GM19463 (cell line): Measurements from ENCODE around the gene STAG1.
A peak's percentile ranks its signal among the peaks of the same experiment; 100 is the strongest.
"Not testable (repeated sequence)": the region's sequence is repeated elsewhere in the genome, so short reads cannot be mapped to it uniquely, and the experiment has no call there.

Experiments used
- ATAC-seq: cut with Tn5 transposase; IDR thresholded peaks from one replicate; pipeline ENCODE4 v1.9.1; 2021; ENCODE audit warnings: mild to moderate bottlenecking, moderate library complexity; ENCODE audit not compliant: unreplicated experiment

STAG1 gene

DNA sequence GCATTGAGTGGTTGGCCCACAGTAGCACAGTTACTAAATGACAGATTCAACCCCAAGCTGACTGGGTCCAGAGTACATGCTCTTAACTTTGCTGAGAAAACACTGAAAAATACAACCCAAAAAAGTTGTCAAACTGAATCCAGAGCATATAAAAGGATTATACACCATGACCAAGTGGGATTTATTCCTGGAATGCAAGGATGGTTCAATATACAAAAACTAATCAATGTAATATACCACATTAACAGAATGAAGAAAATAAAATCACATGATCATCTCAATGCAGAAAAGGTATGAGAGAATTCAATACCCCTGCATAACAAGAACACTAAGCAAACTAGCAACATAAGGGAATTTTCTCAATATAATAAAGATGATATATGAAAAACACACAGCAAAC lies 98.5 kb downstream of the STAG1 start:
- ATAC-seq, result no peak

DNA sequence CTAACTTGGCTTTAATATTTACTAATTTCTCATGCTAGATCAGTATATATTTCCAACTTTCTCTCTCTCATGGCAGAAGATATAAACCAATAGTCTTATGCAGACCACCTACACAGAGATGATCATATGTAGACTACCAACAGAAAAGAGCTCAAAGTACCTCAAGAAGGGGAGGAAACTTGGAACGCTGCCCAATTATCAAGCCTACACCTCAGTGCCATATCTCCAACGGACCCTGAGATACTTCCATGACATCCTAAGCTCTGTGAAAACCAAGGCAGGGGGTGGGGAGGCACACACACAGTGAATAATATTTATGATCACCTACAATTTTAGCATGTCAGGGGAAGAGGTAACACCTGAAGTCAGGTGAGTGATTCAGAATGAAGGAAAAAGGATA lies 100.6 kb downstream of the STAG1 start:
- no peak for ATAC-seq

DNA sequence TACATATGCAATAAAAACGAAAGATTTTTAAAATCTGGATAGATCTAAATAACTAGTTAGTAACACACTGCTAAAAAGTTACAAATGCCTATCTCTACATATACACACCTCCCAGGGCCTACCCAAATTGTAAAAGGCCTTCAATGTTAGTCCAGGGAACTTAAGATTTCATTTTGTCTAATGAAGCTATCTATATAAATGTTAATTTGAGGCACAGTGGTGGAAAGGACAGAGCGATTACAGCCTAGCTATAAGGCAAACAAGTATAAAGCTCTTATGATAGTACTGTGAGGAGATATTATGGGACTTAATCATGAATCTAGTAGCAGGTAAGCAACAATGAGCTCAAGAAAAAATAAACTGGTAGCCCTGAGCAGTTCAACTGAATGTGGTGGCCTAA lies 101.7 kb downstream of the STAG1 start:
- ATAC-seq, result no peak

DNA sequence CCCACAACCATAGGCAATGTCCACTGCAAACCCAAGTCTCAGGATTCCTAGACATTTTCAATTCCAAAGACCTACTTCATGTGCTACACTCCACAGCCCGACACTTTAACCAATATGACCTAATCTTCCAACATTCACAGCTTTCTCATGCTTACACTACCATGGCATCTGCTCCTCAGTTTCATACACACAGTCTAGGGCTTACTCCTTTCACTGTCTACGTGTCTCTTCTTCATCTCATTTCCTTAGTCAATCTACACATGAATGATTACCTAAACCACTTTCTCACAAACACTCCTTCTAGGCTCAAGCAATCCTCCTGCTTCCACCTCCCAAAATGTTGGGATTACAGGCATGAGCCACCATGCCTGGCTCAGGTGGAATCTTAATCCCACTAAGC lies 106.3 kb downstream of the STAG1 start:
- peak; percentile 75 for ATAC-seq

DNA sequence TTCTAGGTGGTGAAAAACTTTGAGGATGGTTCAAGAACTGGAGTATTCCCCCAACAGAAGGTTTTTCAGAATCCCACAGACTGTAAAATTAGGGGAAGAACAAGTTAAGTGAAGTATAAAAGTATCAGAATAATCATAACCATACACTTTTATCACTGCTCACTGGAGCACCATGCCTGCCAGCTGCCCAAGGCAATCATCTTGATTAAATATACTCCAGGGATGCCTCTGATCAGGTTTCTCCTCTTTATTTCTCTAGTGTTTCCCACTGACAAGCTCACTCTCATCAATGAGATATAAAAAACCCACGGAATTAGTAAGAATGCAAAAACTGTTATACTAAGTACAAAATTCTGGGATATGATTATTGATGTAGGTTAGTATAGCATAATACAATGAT lies 108.0 kb downstream of the STAG1 start:
- ATAC-seq, result no peak

DNA sequence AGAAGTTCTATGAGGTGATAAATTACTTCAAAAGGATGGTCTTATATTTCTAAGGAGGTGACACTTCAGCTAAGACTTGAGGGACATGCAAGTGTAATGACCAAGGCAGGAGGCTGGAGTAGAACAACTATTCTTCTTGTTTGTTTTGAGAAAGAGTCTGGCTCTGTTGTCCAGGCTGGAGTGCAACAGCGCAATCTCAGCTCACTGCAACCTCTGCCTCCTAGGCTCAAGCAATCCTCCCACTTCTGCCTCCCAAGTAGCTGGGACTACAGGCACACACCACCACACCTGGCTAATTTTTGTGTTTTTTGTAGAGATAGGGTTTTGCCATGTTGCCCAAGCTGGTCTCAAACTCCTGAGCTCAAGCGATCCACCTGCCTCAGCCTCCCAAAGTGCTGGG lies 108.8 kb downstream of the STAG1 start:
- not testable (repeated sequence) for ATAC-seq

DNA sequence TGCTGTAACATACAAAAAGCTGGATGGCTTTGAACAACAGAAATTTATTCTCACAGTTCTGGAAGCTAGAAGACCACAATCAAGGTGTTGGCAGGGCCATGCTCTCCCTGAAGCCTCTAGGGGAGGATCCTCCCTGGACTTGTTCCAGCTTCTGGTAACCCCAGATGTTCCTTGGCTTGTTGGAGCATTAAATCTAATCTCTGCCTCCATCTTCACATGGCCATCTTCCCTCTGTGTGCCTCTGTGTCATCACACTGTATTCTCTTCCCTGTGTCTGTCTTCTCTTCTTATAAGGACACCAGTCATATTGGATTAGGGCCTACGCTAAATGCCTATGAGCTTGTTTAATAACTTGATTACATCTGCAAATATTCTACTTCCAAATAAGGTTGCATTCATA lies 109.5 kb downstream of the STAG1 start:
- ATAC-seq, result no peak

DNA sequence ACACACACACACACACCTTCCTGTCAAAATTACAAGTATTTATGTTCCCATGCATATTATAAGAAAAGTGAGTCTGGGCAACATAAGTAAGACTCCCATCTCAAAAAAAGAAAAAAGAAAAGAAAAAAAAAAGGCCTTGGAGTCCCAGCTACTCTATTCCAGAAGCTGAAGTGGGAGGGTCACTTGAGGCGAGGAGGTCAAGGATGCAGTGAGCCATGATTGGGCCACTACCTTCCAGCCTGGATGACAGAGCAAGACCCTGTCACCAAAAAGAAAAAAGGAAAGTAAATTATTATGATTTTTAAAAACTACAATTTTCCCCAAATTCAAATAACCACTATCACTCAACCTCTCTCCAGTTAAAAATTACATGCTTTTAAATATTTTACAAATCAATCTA lies 113.1 kb downstream of the STAG1 start:
- no peak for ATAC-seq

DNA sequence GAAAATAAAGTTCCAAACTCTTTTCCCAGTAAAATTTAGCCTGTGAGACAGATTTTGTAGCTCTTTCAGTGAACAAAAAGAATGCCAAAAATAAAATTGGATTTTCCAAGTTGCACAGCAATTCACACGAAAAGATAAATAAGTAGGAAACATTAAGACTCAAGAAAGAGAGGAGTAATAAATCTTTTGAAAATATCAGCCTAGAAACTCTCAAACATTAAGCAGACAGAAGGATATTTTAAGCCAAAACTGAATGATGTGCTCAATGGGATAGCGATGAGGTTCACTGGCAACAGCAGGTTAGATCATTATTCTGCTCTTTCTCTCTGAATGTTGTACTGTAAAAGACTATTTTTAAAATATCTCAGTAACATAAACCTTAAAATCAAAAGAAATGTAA lies 115.0 kb downstream of the STAG1 start:
- no peak for ATAC-seq

DNA sequence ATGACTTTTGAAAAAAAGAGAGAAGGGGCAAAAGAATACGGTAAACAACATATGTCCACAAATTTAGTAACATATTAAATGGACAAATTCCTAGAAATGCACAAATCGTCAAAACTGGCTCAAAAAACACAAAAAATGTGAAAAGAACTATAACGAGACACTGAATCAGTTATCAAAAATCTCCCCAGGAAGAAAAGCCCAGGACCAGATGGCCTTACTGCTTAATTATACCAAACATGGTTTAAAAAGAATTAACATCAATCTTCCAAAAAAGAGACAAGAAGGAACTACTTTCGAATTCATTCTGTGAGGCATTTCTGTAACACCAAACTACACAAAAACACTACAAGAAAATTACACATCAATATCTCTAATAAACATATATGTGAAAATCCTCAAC lies 117.4 kb downstream of the STAG1 start:
- no peak for ATAC-seq

DNA sequence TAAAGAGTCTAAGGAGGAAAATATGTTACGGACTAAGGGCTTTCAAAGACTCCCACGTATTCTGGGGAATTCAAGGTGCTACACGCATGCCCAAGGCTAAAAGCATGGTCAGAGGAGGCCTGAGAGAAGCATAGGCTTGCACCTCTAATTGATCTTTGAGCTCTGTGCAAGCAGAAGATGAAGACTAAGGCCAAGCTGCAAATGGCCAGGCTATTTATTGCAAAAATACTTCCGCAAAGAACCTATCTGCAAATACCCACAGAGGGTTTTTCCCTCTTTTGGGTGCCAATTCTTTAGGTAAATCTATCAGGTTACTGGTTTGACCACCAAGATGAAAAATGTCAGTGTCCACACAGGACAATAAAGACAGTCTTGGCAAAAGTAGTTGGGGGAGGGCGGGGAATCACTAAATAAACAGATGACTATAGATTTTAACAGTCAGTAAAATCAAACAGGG lies 119.5 kb downstream of the STAG1 start:
- ATAC-seq, result no peak

DNA sequence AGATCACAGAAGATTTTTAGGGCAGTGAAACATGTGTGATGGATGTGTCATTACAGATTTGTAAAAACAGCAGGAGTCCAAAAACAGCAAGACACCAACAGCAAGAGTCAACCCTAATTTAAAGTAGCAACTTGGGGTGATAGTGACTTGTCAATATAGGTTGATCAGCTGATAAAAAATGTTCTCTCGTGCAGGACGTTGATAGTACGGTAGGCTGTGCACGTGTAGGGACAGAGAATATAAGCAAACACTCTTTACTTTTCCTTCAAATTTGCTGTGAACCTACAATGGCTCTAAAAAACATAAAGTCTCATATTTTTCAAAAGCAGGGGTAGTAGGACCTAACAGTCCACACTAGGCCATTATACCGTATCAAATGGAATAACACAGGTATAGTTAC lies 120.8 kb downstream of the STAG1 start:
- ATAC-seq, result no peak

DNA sequence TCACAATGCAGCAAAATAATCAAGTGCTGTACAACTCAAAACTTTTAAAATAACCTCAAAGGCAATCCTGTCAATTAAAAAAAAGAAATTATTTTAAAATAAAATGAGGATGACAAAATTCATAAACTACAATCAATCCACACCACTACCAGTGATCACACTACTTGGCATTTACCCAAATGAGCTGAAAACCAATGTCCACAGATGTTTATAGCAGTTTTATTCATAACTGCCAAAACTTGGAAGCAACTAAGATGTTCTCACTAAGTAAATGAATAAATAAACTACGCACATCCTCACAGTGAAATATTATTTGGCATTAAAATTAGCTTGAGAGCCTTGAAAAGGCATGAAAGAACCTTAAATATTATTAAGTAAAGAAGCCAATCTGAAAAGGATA lies 121.3 kb downstream of the STAG1 start:
- no peak for ATAC-seq

DNA sequence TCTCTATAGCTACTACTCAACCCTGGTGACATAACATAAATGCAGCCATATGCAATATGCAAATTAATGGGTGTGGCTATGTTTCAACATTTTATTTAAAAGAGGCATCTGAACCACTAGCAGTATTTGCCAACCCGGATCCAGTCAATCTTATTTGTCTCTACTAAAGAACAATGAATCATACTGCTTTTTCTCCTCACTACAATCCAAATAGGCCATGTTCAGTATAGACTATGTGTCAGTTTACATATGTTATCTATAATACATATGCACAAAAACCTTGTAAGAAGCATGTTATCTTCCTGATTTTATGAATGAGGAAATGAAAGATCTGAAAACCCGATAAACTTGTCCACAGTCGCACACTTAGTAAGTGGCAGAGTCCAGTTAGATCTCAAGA lies 125.7 kb downstream of the STAG1 start:
- ATAC-seq, result no peak

DNA sequence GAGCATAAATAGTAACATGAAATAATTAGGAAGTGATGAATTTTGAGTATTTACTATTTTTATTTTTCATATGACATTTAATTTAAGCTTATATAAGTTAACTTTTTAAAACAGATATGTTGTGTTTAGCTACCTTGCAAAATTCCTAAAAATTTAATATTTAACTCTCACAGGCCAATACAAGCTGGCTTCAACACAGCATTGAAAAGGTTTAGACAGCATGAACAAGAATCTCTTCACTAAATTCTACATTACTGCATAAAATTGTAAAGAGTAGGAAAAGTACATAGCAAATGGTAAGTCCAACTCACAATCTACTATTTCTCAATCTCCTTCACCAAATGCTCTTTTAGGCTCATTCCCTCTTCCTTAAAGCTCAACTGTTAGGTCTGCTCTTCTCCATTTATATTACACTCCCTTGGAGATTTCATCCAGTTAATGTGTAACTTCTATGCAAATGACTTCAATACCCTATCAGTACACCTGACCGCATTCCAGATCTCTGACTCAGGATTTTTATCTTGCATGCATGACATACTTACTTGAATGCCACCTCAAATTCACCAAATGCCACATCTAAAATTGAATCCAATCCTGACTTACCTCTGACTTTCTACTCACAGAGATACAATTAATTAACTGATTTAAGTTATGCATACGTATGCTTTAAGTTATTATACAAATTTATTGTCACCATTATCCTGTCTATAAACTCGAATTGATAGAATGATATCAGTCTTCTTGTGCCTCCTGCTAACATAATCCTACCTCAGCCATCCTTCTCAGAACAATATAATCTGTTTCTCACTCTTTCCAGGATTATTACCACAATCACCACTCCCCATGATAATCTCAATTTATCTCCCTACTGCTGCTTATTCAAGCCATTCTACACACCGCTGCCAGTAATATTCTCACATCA lies 127.0 kb downstream of the STAG1 start:
- ATAC-seq, result peak; percentile 61

DNA sequence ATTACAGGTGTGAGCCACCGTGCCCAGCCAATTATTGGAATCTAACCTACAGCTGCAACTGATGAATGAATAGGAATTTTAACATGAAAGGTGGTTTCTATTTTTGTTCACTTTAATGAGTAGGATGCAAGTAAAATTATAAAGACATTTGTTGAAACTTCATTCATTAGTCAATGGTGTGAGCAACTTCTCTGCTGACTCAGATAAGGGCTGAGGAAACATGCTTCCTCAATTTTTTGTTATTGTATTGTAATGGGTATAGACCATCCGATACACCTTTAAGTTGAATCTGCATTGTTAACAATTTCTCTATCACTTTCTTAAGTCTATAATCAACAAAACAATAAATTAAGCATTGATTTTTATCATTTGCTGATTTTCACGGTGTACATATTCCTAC lies 127.8 kb downstream of the STAG1 start:
- ATAC-seq, result no peak

DNA sequence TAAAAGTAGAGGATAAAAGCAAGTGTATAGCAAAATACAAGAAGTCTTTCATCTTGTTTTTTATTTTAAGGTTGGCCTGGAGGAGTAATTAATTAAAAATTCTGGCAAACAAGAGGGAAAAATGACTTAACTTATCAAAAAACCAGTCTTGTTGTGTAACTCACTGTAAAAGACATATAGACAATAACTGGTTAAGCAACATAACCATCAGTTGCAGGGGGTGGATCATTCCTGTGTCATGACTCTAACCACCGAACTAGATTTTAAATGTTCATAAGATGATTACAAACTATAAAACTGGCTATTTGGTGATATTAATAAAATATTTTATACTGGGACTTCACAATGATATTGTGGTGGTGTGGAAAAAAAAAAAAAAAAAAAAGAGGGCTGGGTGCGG lies 130.6 kb downstream of the STAG1 start:
- ATAC-seq, result no peak

DNA sequence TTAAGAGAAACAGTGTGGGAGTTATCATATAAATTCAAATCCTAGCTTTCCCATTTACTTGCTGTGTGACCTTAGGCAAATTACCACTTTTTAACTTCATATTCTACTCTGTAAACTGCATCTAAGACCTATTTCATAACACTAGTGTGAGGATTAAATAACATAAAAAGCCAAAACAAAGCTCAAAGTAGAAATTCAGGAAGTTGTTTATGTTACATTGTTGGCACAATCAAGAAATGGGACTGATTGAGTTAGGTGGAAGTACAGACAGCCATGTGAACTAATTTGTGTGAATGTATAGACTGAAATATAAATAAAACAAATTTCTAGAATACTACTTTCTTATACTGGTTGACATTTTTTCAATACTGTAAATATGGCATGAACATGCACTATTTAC lies 131.7 kb downstream of the STAG1 start:
- ATAC-seq, result no peak

DNA sequence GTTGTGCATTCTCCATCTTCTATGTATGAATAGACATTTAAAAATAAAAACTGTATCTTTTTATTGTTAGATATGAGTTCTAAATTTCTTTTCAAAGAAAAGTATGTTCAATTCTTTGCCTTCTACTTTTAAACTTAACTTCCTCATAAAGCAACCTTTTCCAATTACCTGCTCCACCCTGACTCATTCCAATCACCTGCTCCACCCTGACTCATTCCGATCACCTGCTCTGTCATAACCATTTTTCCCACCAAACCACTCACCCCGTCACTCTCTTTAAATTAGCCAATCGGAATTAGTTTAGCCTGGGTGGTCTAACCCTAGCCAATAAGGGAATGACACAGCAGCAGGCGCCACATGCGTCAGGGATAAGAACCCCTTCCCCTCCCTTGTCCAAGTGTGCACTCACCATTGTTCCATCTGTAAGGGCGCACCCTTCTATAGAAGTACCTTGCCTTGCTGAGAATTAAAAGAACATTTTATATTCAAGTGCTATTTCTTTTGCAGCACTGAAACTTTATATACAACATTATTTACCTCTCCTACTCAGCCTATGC lies 134.1 kb downstream of the STAG1 start:
- ATAC-seq, result not testable (repeated sequence)

DNA sequence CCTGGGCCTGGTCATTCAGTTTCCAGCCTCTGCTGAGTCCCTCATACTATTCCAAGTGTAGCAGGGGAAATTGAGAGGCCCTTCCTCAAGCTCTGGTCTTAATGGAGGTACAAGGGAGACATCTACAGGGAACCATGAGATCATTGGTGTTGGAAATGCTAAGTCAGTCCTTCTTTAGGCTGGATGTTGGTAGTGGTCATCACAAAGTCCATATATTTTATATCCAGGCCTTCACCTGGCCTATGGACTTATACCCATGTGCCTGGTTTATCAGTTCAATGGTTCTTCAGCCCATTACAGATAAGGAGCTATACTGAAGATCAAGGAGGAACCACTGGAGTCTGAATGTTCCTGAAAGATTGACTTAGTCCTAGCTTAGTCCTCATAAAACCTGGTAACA lies 135.0 kb downstream of the STAG1 start:
- no peak for ATAC-seq

DNA sequence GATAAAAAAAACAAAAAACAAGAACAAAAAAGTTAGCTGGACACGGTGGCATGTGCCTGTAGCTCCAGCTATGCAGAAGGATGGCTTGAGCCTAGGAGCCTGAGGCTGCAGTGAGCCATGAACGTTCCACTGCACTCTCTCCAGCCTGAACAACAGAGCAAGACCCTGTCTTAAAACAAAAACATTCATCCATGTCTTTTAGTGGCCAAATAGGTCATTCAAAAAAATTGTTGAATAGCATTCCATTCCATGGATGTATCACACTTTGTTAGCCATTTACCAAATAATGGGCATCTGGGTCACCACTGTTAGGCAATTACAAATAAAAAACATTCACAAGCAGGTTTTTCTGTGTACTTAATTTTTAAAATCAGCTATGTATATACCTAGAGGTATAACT lies 139.7 kb downstream of the STAG1 start:
- no peak for ATAC-seq

DNA sequence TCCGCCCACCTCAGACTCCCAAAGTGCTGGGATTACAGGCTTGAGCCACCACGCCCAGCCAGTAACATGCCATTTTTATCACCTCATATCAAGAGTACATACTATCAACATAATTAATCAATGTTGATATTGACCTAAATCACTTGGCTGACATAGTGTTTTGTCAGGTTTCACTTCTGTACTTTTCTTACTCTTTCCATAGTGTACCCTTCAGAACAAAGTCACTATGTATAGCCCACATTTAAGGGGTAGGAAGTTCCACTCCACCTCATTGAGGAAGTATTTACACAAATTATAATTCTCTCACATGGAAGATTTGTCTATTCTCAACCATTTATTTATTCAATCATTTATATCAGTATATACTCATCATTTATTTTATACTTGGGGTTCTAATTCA lies 145.2 kb downstream of the STAG1 start:
- no peak for ATAC-seq

DNA sequence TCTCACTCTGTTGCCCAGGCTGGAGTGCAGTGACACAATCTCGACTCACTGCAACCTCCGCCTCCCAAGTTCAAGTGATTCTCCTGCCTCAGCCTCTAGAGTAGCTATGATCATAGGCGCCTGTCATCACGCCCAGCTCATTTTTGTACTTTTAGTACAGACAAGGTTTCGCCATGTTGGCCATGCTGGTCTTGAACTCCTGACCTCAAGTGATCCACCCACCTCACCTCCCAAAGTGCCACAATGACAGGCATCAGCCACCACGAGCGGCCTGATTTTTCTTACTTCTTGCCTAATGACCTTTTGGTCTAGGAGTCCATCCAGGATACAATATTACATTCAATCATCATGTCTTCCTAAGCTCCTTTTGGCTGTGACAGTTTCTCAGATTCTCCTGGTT lies 146.0 kb downstream of the STAG1 start:
- not testable (repeated sequence) for ATAC-seq
